Bone marrow (tissue), 2 donors: ENCODE data around the gene RASD2.

Experiments used
- DNase-seq, 2 donors: peaks; one replicate each; lab custom pipeline; 2025; lab: John Stamatoyannopoulos, UW

RASD2 gene

DNA sequence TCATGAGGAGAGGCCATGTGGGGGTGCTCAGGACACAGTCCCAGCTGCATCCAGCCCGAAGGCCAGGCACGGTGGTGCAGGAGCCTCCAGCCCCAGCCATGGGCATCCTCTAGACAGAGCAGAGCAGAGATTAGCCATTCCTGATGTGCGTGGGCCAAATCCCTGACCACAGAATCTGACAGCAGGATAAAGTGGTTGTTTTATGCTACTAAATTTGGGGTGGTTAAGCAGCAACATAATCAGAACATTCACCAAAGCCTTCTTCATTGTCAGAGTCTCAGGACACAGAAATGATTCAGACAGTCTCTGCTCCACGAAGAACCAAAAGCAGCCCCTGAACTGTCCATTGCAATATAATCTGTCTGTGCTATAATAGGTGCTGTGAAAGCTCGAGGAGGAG lies 19.7 kb downstream of the RASD2 start:
- DNase-seq = no peak

DNA sequence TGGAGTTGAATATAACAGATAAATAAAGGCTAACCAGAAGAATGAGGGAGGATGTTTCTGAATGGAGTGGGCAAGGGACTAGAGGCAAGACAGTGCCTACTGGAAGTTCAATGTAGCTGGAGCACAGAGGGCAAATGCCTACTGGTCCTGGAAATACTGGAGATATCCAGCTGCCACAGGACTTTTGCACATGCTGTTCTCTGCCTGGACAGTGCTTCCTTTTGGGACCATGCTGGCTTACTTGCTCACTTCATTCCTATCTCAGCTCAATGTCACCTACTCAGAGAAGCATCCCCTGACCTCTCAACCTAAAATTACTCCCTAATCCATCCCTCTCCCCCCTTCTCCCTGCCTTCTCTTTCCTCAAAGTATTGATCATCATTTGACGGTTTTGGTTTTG lies 20.2 kb downstream of the RASD2 start:
- no peak for DNase-seq

DNA sequence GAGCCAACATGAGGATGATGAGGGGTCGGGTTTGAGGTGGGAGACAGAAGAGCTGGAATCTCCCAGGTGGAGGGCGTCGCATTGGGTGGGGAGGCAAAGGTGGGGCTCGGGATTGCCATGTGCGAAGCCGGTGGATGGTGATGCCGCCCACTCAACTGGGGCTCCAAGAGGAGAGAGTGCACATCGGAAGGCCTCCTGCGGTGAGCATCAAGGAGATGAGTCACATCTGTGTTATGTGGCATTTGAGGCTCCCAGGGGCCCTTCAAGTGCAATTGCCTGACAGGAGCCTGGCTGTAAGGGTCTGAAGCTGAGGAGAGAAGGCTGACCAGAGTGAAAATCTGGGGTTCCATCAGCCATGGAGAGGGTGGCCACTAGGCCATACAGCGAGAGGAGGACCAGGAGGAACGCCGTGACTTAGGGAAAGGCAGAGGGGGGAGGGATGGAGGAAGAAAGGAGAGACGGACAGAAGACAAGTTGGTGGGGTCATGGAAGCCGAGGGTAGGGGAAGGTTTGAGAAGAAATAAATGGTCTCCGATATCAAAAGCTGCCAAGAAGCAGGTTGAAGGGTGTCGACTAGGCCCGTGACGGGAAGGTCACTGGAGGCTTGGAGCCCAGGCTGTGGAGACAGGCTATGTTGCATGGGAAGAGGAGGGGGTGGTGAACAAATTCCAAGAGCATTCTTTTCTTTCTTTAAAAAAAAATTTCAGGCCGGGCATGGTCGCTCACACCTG lies 21.3 kb downstream of the RASD2 start:
- DNase-seq = no peak

DNA sequence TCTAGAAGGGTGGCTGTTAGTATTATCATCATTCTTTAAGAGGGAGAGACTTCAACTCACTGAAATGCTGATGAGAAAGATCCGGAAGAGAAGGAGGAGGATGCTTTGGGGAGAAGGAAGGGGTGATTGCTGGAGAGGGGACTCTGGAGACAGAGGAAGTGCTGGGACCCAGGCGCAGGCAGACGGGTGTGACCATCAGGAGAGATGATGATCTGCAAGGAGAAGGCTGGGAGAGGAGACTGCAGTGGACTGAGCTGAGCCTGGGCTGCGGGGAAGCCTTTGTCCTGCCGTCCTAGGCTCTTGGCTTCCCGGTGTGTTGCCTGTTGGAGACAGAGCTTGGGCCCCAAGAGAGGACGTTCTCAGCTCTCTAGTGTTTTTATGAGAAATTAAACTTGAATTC lies 22.6 kb downstream of the RASD2 start:
- no peak for DNase-seq

DNA sequence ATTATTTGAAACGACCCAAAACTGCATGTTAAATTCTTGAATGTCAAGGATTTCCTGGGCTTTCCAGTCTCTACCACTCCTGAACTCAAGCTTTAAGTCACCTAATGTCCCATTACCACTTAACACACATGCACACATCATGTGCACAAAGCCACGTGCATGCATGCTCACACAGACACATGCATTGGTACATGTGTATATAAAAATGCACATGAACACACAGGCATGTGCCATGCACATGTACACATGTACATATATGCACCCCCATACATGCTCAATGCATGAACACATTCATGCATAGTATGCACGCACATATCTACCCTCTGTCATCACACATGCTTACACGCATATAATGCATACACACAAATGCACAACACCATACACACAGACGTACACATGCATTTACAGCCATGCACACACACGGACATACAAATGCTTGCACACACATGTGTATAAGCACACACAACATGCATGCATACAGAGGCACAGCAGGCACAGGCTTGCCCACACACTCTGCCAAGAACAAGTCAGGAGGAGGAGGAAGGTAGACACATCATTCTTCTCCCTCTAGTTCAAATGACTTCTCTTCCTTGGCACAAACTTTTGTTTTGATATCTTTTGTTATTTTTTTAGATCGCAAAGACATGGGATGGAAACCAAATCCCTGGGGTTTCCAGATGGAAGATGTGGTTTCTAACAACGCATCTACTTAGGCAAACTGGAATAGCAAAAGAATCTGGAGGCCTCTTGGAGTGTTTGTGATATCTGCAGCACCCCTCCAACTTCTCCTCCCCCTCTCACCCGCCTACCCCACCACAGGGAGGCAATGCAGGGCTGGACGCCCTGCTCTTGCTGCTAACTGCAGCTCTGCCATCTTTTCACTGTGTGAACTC lies 24.6 kb downstream of the RASD2 start:
- DNase-seq = no peak

DNA sequence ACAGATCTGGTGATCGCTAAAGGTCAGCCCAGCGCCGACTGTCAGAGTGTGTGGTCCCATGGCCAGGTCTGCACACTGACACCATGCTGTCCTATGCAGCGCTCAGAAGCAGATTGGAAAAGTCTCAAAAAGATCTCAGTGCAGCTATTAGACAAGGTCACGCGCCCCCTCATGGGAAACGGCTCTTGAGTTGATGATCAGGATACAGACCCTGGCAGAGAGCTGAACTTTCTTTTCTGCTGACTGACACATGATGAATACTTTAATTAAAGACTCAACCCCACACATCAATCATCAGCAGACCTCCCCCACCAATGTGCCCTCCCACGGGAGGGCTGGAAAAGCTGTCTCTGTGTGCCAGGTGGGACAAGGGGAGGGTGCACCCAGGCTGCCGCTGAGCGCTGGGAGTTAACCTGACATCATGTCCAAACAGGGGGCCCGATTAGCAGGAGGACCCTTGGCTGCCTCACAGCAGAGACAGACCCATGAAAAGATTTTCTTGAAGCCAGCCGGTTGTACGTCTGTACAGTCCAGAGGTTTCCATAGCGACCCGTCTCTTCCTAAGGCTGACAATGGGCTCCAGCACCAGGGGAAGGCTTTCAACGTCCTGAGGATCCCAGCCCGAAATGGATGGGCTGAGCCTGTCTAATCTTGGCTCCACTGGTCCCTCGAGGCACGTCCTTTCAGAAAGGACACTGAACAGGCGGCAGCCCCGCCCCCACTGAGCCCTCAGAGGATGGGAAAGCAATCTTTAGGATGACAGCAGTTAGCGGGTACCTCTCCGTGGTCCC lies 26.9 kb downstream of the RASD2 start:
- no peak for DNase-seq

DNA sequence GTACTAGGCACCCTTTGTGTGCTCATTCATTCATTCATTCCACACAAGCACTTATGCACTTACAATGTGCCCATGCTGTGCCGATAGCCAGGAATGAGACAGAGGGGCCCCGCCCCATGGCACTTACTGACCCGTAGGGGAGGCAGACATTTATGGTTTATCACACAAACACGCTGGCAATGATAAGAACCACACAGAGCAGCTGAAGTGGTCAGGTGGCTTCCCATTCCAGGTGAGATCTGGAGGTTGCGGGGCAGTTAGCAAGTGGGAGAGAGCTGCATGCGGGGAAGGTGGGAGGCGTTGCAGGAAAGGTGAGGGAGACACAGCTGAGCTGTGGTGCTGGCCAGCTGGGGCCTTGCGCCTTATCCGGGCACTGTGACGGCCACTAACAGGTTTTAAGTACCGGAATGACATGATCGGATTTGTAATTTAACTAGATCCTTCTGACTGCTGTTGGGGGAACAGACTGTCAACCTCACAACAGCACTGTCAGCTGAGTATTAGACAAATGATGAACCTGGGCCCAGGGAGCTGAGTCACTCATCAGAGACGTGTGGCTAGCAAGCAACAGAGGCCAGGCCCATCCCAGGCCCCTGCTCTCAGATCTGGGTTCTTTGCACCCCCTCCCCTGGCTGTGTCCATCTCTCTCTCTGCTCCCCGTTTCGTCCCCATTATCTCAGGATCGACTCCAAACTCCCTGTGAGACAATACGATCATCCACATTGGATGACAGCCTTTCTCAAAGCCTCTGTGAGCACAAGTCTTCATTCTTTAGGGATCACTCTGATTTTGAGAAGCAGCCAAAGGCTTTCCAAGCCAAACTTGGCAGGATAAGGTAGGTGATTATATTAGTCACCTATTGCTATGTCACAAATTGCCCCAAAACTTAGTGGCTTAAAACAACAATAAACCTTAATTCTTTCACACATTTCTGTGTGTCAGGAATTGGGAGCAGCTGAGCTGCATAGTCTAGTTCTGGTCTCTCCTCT lies 28.4 kb downstream of the RASD2 start:
- DNase-seq = no peak

DNA sequence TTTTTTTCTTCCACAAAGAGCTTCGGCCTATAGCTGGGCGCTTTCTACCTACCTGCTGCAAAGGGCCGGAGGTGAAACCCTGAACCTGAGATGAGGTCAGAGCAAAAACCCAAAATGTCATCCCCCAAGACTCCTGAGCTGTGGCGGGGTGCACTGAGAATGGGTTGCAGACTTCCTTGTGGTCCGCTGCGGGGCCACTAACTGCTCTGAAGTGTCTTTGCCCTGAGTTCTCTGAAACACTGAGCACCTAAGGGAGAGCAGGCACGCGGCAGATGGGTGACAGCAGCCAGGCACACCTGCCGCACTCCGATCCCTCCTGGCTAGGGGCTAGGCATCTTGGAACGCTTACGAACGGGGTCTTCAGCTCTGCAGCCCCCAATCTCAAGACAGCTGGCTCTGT lies 29.3 kb downstream of the RASD2 start:
- DNase-seq = no peak

DNA sequence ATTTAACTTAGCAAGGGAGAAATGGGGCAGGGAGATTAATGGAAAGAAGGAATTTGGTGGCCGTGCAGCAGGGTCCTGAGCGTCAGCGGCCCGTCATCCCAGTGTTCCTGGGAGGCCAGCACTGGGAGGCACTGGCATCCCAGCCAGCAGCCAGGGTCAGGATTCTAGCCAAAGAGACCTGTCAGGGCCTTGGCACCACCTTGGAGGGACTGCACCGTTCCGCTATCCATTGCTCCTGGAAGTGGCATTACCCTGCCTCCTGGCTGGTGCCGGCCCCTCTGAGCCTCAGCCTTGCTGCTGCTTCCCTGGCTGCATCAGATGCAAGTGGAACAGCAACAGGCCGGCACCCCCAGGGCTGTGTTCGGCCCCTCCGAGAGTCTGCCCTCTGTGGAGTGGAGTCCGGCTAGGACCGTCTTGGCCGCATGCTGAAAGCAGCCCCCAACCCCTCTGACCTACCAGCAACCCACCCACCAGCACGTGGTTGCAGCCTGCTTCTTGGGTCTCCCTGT lies 30.1 kb downstream of the RASD2 start:
- no peak for DNase-seq

DNA sequence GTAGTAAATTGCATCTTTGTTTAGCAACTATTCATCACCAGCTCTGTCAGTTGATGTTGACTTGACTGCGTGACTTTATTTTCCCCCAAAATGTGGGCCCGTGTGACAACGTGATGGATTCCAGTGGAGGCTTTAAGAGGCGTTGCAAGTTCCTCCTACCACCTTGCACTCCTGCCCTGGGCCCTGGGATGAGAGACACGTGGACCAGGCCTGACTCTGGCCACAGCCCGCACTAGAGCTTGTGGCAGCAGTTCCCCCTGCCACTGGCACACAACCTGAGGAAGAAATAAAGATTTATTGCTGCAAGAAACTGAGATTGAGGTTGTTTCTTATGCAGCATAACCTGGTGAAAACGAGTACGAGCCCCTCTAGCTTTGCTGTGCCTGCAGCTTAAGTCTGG lies 31.9 kb downstream of the RASD2 start:
- no peak for DNase-seq

DNA sequence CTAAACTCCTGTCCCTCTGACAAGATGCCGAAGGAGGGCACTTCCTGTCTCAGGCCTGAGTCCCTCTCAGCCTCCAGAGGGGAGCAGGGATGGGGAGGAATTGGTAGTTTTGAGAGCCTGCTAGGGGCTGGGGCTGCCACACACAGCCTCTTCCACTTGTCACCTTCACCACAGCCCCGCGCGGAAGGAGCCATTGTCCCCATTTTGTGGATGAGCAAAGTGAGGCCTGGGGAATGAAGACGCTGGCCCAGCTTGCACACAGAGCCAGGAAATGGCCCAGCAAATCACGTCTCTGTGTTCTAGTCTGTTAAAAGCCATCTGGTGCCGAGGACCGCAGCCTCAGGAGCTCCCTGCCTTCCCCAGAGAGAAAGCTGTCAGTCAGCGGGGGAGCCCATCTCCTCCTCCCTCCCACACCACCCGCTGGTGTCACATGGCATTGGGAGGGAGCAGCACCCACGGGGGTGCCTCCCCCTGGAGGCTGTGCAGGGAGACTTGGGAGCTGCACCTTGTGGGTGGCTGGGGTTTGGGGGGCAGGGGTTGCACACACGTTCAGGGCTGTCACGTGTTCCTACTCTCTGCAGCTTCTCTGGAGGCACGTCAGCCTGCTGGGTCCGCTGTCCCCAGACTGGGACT lies 34.6 kb downstream of the RASD2 start:
- DNase-seq = no peak

DNA sequence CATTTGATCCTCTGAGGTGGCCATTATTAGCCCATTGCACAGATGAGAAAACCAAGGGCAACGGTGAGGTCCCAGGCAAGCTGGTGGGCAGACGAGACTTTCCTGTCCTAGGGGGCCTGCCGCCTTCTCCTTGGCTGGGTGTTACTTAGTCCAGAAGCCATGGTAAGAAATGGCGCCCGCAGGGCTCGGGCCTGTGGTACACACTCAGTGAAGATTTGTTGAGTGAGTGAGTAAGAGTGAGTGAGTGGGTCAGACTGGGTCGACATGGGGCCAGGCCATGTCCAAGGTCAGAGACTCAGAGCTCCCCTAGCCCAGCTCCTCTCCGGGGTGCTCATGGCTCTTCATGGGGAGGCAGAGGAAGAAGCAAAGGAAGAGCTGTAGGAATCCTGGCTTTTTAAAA lies 36.0 kb downstream of the RASD2 start:
- no peak for DNase-seq

DNA sequence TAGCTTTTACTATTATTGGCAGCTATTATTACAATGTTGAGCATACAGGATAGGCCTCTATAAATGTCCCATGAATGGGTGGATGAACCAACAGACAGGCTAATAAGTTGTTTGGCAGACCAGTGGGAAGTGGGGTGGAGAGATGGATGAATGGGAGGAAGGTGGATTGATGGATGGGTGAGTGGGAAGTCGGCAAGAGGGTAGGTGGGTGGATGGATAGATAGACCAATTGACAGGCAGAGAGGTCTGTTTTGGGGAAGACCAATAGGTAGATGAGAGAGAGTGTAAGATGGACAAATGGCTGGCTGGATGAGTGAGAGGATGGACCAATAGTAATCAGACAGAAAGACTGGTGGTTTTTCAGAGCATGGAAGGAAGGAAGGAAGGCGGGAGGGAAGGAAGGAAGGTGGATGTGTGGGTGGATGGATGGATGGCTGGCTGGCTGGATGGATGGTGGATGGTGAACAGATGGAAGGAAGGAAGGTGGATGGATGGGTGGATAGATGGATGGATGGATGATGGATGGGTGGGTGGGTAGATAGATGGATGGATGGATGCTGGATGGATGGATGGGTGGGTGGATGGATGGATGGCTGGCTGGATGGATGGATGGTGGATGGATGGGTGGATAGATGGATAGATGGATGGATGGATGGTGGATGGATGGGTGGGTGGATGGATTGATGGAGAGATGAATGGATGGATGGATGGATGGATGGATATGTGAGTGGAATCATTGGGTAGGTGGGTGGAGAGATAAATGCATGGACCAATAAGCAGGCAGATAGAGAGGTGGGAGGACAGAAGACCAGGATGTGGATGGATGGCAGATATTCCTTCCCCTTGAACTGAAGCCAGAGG lies 37.4 kb downstream of the RASD2 start:
- DNase-seq = no peak

DNA sequence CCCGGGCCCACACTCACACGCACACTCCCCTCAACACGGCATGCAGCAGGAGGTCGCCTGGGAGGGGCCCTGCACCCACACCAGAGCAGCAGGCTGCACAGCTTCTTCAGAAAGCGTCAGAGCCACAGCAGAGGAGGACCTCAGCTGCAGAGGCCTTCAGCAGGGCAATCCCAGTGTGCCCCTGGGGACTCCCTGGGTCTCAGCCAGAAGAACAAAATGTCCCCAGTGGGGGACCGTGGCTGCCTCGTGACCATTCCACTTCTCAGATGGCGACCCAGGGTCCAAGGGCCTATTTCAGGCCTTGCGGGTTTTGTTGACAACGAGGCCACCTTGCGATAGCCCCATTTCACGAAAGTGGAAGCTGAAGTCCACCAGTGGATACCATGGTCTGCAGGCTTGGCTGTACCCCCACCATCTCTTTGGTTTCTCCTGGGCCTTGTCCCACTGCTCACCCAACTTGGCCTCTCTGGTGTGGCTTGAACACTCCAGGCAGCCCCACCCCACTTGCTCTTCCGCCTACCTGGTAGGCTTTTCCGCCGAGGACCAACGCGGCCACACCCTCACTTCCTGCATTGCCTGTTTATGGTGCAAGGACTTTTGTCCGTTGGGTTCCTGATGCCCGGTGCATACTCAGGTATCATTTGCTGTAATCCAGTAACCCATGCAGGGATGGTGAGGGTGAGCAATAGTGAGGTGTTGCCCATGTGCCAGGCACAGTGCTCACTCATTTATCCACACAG lies 38.4 kb downstream of the RASD2 start:
- no peak for DNase-seq

DNA sequence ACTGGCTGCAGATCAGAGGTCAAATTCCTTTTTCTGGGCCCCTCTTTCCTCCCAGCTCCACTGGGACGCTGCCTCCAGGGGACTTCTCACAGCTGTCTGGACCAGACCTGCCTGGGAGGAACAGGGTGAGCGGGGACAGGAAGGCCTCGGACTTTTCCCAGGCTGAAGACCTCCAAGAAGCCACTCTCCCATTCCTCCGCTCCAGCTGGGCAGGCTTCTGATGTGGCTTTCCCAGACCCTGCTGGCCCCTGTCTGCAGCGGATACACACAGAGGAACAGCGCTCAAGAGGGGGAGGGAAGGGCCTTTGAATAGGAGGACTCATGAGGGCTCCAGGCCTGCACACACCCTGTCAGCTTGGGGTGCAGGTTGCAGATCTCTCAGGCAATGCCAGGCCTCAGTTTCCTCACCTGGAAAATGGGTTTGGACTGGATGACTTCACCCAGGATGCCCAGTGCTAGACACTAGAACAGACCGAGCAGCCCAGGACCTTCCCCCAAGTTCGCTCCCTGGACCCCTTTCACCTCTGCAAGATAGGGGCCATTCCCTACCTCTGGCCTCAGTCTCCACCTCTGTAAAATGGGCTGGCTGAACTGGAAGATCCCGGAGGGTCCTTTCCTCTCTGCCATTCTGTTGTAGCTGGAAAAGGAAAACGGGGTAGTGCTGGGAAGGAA lies 39.9 kb downstream of the RASD2 start:
- DNase-seq = no peak

DNA sequence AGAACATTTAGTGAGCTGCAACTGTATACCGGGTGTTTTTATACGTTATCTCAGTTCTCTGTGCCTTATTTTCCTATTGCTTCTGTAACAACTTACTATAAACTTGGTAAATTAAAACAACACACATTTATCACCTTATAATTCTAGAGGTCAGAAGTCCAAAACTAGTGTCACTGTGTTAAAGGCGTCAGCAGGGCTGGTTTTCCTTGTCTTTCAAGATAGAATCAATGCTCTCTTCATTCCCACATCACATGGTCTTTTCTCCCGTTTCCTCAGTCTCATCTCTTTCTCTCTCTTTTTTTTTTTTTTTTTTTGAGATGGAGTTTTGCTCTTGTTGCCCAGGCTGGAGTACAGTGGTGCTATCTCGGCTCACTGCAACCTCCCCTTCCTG lies 40.4 kb downstream of the RASD2 start:
- DNase-seq = no peak

DNA sequence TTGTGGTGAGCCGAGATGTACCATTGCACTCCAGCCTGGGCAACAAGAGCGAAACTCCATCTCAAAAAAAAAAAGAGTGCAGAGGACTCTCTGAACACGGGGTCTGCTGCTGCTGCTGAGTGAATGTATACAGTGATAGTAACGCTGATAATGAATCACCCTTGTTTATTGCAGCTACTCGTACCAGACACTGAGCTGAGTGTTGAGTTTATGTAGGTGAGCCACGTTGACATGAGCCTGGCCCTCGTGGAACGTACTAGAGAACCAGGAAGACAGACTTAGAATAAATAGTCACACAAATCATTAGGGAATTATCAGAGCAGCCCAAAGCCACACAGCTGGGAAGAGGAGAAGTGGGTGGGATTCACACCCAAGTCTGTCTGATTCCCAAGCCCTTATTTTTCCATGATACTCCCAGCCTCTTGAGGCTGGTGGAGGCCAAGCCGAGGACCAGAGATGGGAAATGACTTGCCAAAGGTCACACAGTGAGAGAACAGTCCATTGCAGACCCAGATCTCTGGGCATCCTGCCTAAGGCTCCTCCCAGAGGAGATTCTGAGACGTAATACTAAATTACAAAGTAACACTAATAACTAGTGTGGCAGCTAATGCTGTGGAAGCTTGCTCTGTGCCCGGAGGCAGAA lies 41.7 kb downstream of the RASD2 start:
- no peak for DNase-seq
